Measurements from ENCODE around the gene PEDS1.
"Not testable (repeated sequence)": the region's sequence is repeated elsewhere in the genome, so short reads cannot be mapped to it uniquely, and the experiment has no call there.

Gene PEDS1

GRCh38 chr20:50153500-50154377 lies at the start of gene PEDS1:
TSS of gene PEDS1 (minus strand) at chr20:50153723. CDS start at chr20:50153637, 86 bp downstream.
- DNase-seq (ENCODE audit: low read depth), result peak; percentile 93
- no peak for TF ChIP-seq CTCF (conservative IDR thresholded peaks at IDR 0.05; ENCODE audit: low read depth, low read length)
- H3K4me3 ChIP-seq (ENCODE audit: low read depth, low read length), result peak within 1 kb of the TSS; percentile 90

GRCh38 chr20:50202677-50203076 lies 49.2 kb upstream of the PEDS1 start:
- no peak for DNase-seq (ENCODE audit: low read depth)
- no peak overlapping the region for H3K4me3 ChIP-seq (ENCODE audit: low read depth, low read length)
- TF ChIP-seq CTCF (conservative IDR thresholded peaks at IDR 0.05; ENCODE audit: low read depth, low read length), result no peak

GRCh38 chr20:50201710-50202109 lies 48.2 kb upstream of the PEDS1 start:
- DNase-seq (ENCODE audit: low read depth); H3K4me3 ChIP-seq (ENCODE audit: low read depth, low read length): not testable (repeated sequence)

- DNase-seq (ENCODE audit: low read depth), result no peak
- TF ChIP-seq CTCF (conservative IDR thresholded peaks at IDR 0.05; ENCODE audit: low read depth, low read length), result no peak
- H3K4me3 ChIP-seq (ENCODE audit: low read depth, low read length), result no peak overlapping the region
These were observed 47.1 kb upstream of the PEDS1 start for GRCh38 chr20:50200482-50201104.

GRCh38 chr20:50199703-50200102 lies 46.2 kb upstream of the PEDS1 start:
- no peak for DNase-seq (ENCODE audit: low read depth)
- no peak for TF ChIP-seq CTCF (conservative IDR thresholded peaks at IDR 0.05; ENCODE audit: low read depth, low read length)
- H3K4me3 ChIP-seq (ENCODE audit: low read depth, low read length), result no peak overlapping the region

- H3K4me3 ChIP-seq (ENCODE audit: low read depth, low read length), result no peak overlapping the region
- no peak for DNase-seq (ENCODE audit: low read depth)
- TF ChIP-seq CTCF (conservative IDR thresholded peaks at IDR 0.05; ENCODE audit: low read depth, low read length), result no peak
These were observed 45.2 kb upstream of the PEDS1 start for GRCh38 chr20:50198716-50199115.

GRCh38 chr20:50198180-50198666 lies 44.7 kb upstream of the PEDS1 start:
- TF ChIP-seq CTCF (conservative IDR thresholded peaks at IDR 0.05; ENCODE audit: low read depth, low read length), result no peak
- H3K4me3 ChIP-seq (ENCODE audit: low read depth, low read length), result no peak overlapping the region
- DNase-seq (ENCODE audit: low read depth), result no peak

Measured in choroid plexus epithelial cell (primary cell).